OCI-LY1 (cell line): ENCODE measurements around the gene IL10.

ENCODE experiments used
- H2AFZ ChIP-seq: fragments of 200-600 bp; sonication (generic), shearing (Covaris generic); 2 replicates; pipeline ENCODE4 v1.6.0; 2014; ENCODE audit warnings: antibody characterized with exemption, mild to moderate bottlenecking, low read length
- H3F3A ChIP-seq: fragments of 200-600 bp; sonication (generic), shearing (Covaris generic); 2 replicates; pipeline ENCODE4 v1.6.0; 2014; ENCODE audit warnings: mild to moderate bottlenecking, antibody characterized with exemption, low read length, moderate library complexity; ENCODE audit not compliant: insufficient read depth
- H3K27ac ChIP-seq: fragments of 200-600 bp; sonication (generic); 2 replicates; pipeline ENCODE4 v1.5.1; 2014; ENCODE audit warnings: low read length, mixed run types, mild to moderate bottlenecking, low read depth; ENCODE audit not compliant: poor library complexity, severe bottlenecking
- H3K27me3 ChIP-seq: fragments of 200-600 bp; sonication (generic); 2 replicates; pipeline ENCODE4 v1.6.0; 2014; ENCODE audit warnings: antibody characterized with exemption, mild to moderate bottlenecking, low read length, moderate library complexity; ENCODE audit not compliant: insufficient read depth
- H3K36me3 ChIP-seq: fragments of 200-600 bp; sonication (generic); 2 replicates; pipeline ENCODE4 v1.6.1; 2014; ENCODE audit warnings: mild to moderate bottlenecking, antibody characterized with exemption, low read length, moderate library complexity, mixed read lengths; ENCODE audit not compliant: insufficient read depth
- H3K4me1 ChIP-seq: fragments of 200-600 bp; sonication (generic); 2 replicates; pipeline ENCODE4 v1.5.1; 2014; ENCODE audit warnings: mild to moderate bottlenecking, low read length, moderate library complexity; ENCODE audit not compliant: insufficient read depth, severe bottlenecking
- H3K4me2 ChIP-seq: fragments of 200-600 bp; sonication (generic), shearing (Covaris generic); 2 replicates; pipeline ENCODE4 v1.6.1; 2014; ENCODE audit warnings: low read length
- H3K4me3 ChIP-seq: fragments of 200-600 bp; sonication (generic); 2 replicates; pipeline ENCODE4 v1.5.1; 2014; ENCODE audit warnings: low read length, low read depth, mild to moderate bottlenecking, mixed read lengths; ENCODE audit not compliant: poor library complexity, severe bottlenecking
- H3K79me2 ChIP-seq: fragments of 200-600 bp; shearing (Covaris generic); 2 replicates; pipeline ENCODE4 v1.6.1; 2016; ENCODE audit warnings: mixed run types, low read length, mixed read lengths; ENCODE audit not compliant: insufficient read depth
- H3K9ac ChIP-seq: fragments of 200-600 bp; sonication (generic), shearing (Covaris generic); 2 replicates; pipeline ENCODE4 v1.6.1; 2014; ENCODE audit warnings: mild to moderate bottlenecking, low read length, mixed read lengths
- H3K9me2 ChIP-seq: fragments of 200-600 bp; sonication (generic), shearing (Covaris generic); 2 replicates; pipeline ENCODE4 v1.6.1; 2014; ENCODE audit warnings: low read depth, mild to moderate bottlenecking, low read length, mixed read lengths
- H3K9me3 ChIP-seq: fragments of 200-600 bp; shearing (Covaris generic); 2 replicates; pipeline ENCODE4 v1.6.1; 2014; ENCODE audit warnings: low read length, mixed read lengths
- H4K20me1 ChIP-seq: fragments of 200-600 bp; sonication (generic), shearing (Covaris generic); 2 replicates; pipeline ENCODE4 v1.6.0; 2016; ENCODE audit warnings: mild to moderate bottlenecking, low read length; ENCODE audit not compliant: insufficient read depth
- EZH2 ChIP-seq: fragments of 200-600 bp; sonication (generic), shearing (Covaris generic); IDR thresholded peaks from 2 replicates; pipeline ENCODE4 v1.8.0; 2017; ENCODE audit warnings: borderline replicate concordance, mixed run types, mild to moderate bottlenecking, antibody characterized with exemption, low read length, moderate library complexity, mixed read lengths
- TF ChIP-seq, protein P1 (sequence below): fragments of 200-600 bp; sonication (generic), shearing (Covaris generic); IDR thresholded peaks from 2 replicates; pipeline ENCODE4 v1.5.1; 2017; ENCODE audit warnings: mild to moderate bottlenecking, antibody characterized with exemption, low read length, moderate library complexity, mixed read lengths

IL10 gene

GRCh38 chr1:206751891-206752290 lies 20.4 kb downstream of the IL10 start:
- no peaks in the 10 kb centered on the region for H3K36me3 ChIP-seq
- H3K4me3 ChIP-seq = no peak overlapping the region
- H3K9me2 ChIP-seq = no peaks in the 10 kb centered on the region
- H4K20me1 ChIP-seq = no peaks in the 10 kb centered on the region
- H3K27me3 ChIP-seq = peaks cover 4% of the 10 kb centered on the region; the same call in 1 of the 2 replicates
- no peaks in the 10 kb centered on the region for H3K9me3 ChIP-seq
- no peaks in the 10 kb centered on the region for H3K79me2 ChIP-seq
- H3F3A ChIP-seq = no peaks in the 10 kb centered on the region
- TF ChIP-seq, protein P1, sequence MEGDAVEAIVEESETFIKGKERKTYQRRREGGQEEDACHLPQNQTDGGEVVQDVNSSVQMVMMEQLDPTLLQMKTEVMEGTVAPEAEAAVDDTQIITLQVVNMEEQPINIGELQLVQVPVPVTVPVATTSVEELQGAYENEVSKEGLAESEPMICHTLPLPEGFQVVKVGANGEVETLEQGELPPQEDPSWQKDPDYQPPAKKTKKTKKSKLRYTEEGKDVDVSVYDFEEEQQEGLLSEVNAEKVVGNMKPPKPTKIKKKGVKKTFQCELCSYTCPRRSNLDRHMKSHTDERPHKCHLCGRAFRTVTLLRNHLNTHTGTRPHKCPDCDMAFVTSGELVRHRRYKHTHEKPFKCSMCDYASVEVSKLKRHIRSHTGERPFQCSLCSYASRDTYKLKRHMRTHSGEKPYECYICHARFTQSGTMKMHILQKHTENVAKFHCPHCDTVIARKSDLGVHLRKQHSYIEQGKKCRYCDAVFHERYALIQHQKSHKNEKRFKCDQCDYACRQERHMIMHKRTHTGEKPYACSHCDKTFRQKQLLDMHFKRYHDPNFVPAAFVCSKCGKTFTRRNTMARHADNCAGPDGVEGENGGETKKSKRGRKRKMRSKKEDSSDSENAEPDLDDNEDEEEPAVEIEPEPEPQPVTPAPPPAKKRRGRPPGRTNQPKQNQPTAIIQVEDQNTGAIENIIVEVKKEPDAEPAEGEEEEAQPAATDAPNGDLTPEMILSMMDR = no peak
- no peak for TF ChIP-seq EZH2
- H3K4me2 ChIP-seq = no peak overlapping the region
- H3K9ac ChIP-seq = no peak overlapping the region
- no peak overlapping the region for H2AFZ ChIP-seq
- H3K27ac ChIP-seq = no peak overlapping the region
- H3K4me1 ChIP-seq = no peaks in the 10 kb centered on the region

DNA sequence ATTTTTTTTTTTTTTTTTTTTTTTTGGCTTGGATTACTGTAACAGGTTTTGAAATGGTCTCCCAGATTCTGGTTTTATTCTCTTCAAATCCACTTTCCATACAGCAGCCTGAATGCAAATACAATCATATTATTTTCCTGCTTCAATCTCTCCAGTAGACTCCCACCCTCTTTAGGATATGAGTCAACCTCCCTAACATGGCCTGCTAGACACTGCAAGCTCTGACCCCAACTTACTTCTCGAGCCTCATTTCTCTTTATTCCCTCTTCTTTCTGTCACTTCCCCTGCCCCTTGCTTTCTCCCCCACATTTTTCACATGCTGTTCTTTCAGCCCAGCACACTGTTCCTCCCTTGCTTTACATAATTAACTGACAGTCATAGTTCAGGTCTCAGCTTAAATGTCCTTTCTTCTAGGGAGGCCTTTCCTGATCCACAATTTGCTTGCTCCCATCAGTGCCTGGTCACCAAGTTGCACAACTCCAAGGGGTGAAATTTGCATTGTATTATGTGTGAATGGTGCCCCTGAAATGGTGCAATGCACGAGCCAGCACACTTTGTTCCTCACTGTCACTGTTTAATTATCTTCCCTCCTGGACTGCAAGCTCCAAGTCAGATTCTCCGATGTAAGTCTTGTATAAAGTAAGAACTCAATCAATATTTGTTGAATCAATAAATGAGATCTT lies 23.8 kb downstream of the IL10 start:
- no peaks in the 10 kb centered on the region for H3F3A ChIP-seq
- no peak overlapping the region for H3K27ac ChIP-seq
- H3K9me2 ChIP-seq = no peaks in the 10 kb centered on the region
- no peak overlapping the region for H2AFZ ChIP-seq
- H3K4me3 ChIP-seq = no peak overlapping the region
- H3K36me3 ChIP-seq = no peaks in the 10 kb centered on the region
- H3K9ac ChIP-seq = no peak overlapping the region
- H4K20me1 ChIP-seq = no peaks in the 10 kb centered on the region
- H3K79me2 ChIP-seq = no peaks in the 10 kb centered on the region
- H3K9me3 ChIP-seq = no peaks in the 10 kb centered on the region
- no peak for TF ChIP-seq EZH2
- TF ChIP-seq, protein P1 = no peak
- no peaks in the 10 kb centered on the region for H3K4me1 ChIP-seq
- no peak overlapping the region for H3K4me2 ChIP-seq
- peaks cover 4% of the 10 kb centered on the region; the same call in 1 of the 2 replicates for H3K27me3 ChIP-seq

GRCh38 chr1:206745301-206745700 lies 27.0 kb downstream of the IL10 start:
- Histone ChIP-seq H3K79me2 (no peaks in the 10 kb centered on the region), H4K20me1 (no peaks in the 10 kb centered on the region), H3K4me3 (no peak overlapping the region), H3K27me3 (peaks cover 3% of the 10 kb centered on the region; the same call in 1 of the 2 replicates), H3K4me1 (peaks cover 25% of the 10 kb centered on the region), H2AFZ (no peak overlapping the region), H3K9ac (no peak overlapping the region), H3K36me3 (no peaks in the 10 kb centered on the region), H3K4me2 (no peak overlapping the region), H3K9me2 (no peaks in the 10 kb centered on the region), H3K9me3 (no peaks in the 10 kb centered on the region), H3K27ac (no peak overlapping the region), H3F3A (no peaks in the 10 kb centered on the region)
- TF ChIP-seq, protein P1 = no peak
- TF ChIP-seq EZH2 = no peak
